Measurements from ENCODE around the gene ERBB4. TPM values are rescaled to one million over a fixed set of nuclear protein-coding genes. Genes with fewer than 3 reads are reported as not detected.
A peak's percentile ranks its signal among the peaks of the same experiment; 100 is the strongest.

The ERBB4 gene
- 25.3 TPM for total RNA-seq
- long read RNA-seq, partial matches to known transcripts, result 0 of 22 reads
- long read RNA-seq, other reads (novel, unspliced or antisense), result 22 of 22 reads

- peak; percentile 51 to 60 for ATAC-seq
- H3K9me3 ChIP-seq, result no peaks in the 10 kb centered on the region
- peaks cover 12% of the 10 kb centered on the region for H3K4me1 ChIP-seq
- peak; percentile 66 for DNase-seq
- peak within 1 kb of the TSS; percentile 59 for H3K27ac ChIP-seq
- H3K27me3 ChIP-seq (ENCODE audit: low read depth), result peaks cover 30% of the 10 kb centered on the region
- intact Hi-C loops (cut with DNase I), result no loop called here
- peak within 1 kb of the TSS; percentile 61 for H3K4me3 ChIP-seq
- no peak for TF ChIP-seq CTCF (IDR thresholded peaks at IDR 0.05)
- no peaks in the 10 kb centered on the region for H3K36me3 ChIP-seq
Measured at GRCh38 chr2:212538305-212539071, at the start of gene ERBB4. Gene ERBB4 (minus strand): TSS chr2:212538802. CDS start chr2:212538530, 272 bp downstream.

- no peaks in the 10 kb centered on the region for H3K9me3 ChIP-seq
- no peaks in the 10 kb centered on the region for H3K4me1 ChIP-seq
- no peaks in the 10 kb centered on the region for H3K27me3 ChIP-seq (ENCODE audit: low read depth)
- intact Hi-C loops (cut with DNase I), result no loop called here
- DNase-seq (no peak), ATAC-seq (no peak)
- no peak overlapping the region for H3K27ac ChIP-seq
- no peak overlapping the region for H3K4me3 ChIP-seq
- TF ChIP-seq CTCF (IDR thresholded peaks at IDR 0.05), result no peak
- no peaks in the 10 kb centered on the region for H3K36me3 ChIP-seq
Measured at GRCh38 chr2:212580117-212580516, 41.5 kb upstream of the ERBB4 start.

- ATAC-seq, result no peak
Measured at GRCh38 chr2:212556296-212556695, 17.7 kb upstream of the ERBB4 start.

GRCh38 chr2:212554233-212554632, 15.6 kb upstream of the ERBB4 start:
- H3K36me3 ChIP-seq, result no peaks in the 10 kb centered on the region
- ATAC-seq, result no peak
- H3K4me3 ChIP-seq, result no peak overlapping the region
- H3K27me3 ChIP-seq (ENCODE audit: low read depth), result no peaks in the 10 kb centered on the region
- H3K27ac ChIP-seq, result no peak overlapping the region
- TF ChIP-seq CTCF (IDR thresholded peaks at IDR 0.05), result no peak
- no peaks in the 10 kb centered on the region for H3K9me3 ChIP-seq
- H3K4me1 ChIP-seq, result no peaks in the 10 kb centered on the region
- DNase-seq, result no peak
- intact Hi-C loops (cut with DNase I), result no loop called here

More at GRCh38 chr2:212556296-212556695, 17.7 kb upstream of the ERBB4 start:
- intact Hi-C loops (cut with DNase I), result no loop called here
- Histone ChIP-seq H3K27me3 (ENCODE audit: low read depth) (no peaks in the 10 kb centered on the region), H3K36me3 (no peaks in the 10 kb centered on the region), H3K4me3 (no peak overlapping the region), H3K4me1 (no peaks in the 10 kb centered on the region), H3K9me3 (no peaks in the 10 kb centered on the region), H3K27ac (no peak overlapping the region)
- no peak for TF ChIP-seq CTCF (IDR thresholded peaks at IDR 0.05)
- DNase-seq, result no peak

- no peak for DNase-seq
- no peak for ATAC-seq
- H3K4me1 ChIP-seq, result no peaks in the 10 kb centered on the region
- no peak overlapping the region for H3K4me3 ChIP-seq
- H3K36me3 ChIP-seq, result no peaks in the 10 kb centered on the region
- intact Hi-C loops (cut with DNase I), result no loop called here
- H3K27ac ChIP-seq, result no peak overlapping the region
- no peak for TF ChIP-seq CTCF (IDR thresholded peaks at IDR 0.05)
- H3K9me3 ChIP-seq, result no peaks in the 10 kb centered on the region
- H3K27me3 ChIP-seq (ENCODE audit: low read depth), result no peaks in the 10 kb centered on the region
Measured at GRCh38 chr2:212549941-212550340, 11.3 kb upstream of the ERBB4 start.
